Activated CD4-positive, alpha-beta T cell treated with anti-CD3 and anti-CD28 coated beads for 36 hours (primary cell): ENCODE results near the gene CTPS1. TPM values are rescaled to one million over a fixed set of nuclear protein-coding genes. Genes with fewer than 3 reads are reported as not detected.

Experiments
- total RNA-seq, 2 experiments: library from RNA; stranded (reverse); gene quantifications; one replicate each; pipeline ENCODE4 v1.2.3, GENCODE V29; 2021

The CTPS1 gene
- total RNA-seq, 2 experiments from 2014 or later, result 89.5 to 106 TPM

Other genes with a start within 250 kb of the CTPS1 start
- under 1 TPM; 0.43 to 0.58 TPM for gene KCNQ4, start 195.9 kb upstream of the CTPS1 start, total RNA-seq
- gene CITED4, start 117.3 kb upstream of the CTPS1 start, total RNA-seq, result 1 to 10 TPM; 1.6 to 3.0 TPM
- under 1 TPM; 0.14 TPM for gene SLFNL1, start 42.0 kb downstream of the CTPS1 start, total RNA-seq